ENCODE data around the gene CORO1C.

CORO1C gene

DNA sequence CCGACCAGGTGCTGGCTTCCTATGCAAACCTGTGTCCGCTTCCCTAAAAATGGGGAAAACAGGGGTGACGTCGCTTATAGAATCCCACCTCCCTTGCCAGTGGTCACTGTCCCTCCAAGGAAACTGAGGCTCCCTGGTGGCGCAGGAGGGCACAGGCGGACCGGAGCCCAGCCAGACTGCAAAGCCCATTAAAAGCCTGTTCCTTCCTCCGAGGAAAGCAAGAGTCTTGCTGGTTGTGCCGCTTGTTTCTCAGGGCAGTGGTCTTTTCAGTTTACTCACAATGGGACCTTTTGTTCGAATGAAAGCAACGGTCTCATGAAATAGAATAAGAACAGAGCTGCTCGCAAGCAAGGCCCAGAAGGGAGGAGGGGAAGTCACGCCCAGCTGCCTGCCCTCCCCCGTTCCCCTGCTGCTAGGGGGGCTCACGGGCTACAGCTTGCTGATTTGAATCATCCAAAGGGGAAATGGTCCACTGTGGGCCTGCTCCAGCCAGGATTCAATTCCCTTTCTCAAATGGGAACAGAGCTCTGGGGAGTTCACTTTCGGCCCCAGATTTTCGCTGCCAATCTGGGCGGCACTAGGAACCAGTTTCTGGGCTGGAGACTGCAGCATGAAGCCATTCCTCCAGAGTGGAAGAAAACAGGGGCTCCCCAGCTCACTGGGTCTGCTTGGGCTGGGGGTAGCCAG is 93.0 kb downstream of the CORO1C start:
- Histone ChIP-seq H2BK5ac (ENCODE audit: low read depth, low read length, poor library complexity) (peak overlapping the region; percentile 18), H2BK12ac (ENCODE audit: low read length) (peak overlapping the region; percentile 66), H3K36me3 (ENCODE audit: control insufficient read depth in 1 of 2, insufficient read depth in 2 of 2, low read length in 2 of 2) (peaks cover 3 to 7% of the 10 kb centered on the region in 2 experiments), H3K9ac (ENCODE audit: low read length) (no peak overlapping the region), H2BK120ac (ENCODE audit: insufficient read depth, low read length, poor library complexity) (peak overlapping the region; percentile 34), H3K4me3 (ENCODE audit: low read depth, low read length) (no peak overlapping the region), H3K27me3 (ENCODE audit: insufficient read depth, low read length) (no peaks in the 10 kb centered on the region), H3K9me3 (ENCODE audit: insufficient read depth, low read depth, low read length) (no peaks in the 10 kb centered on the region), H3K79me1 (ENCODE audit: low read length) (peaks cover 22% of the 10 kb centered on the region), H3K4me1 (ENCODE audit: control insufficient read depth in 1 of 2, insufficient read depth in 2 of 2, low read length in 2 of 2) (peaks cover 30 to 50% of the 10 kb centered on the region in 2 experiments), H3K27ac (ENCODE audit: low read depth, low read length) (peak overlapping the region; percentile 86), H4K91ac (ENCODE audit: low read depth, low read length) (peak overlapping the region; percentile 87), H2AFZ (ENCODE audit: insufficient read depth, low read length, poor library complexity) (peak overlapping the region; percentile 57), H3K18ac (ENCODE audit: low read length) (peak overlapping the region; percentile 83), H3K14ac (ENCODE audit: low read length) (peak overlapping the region; percentile 68), H3K4me2 (ENCODE audit: low read length) (no peak overlapping the region), H3K23ac (ENCODE audit: low read length) (no peak overlapping the region), H4K12ac (ENCODE audit: low read depth, low read length) (peak overlapping the region; percentile 72), H3K79me2 (ENCODE audit: control insufficient read depth, insufficient read depth, low read length, poor library complexity) (no peaks in the 10 kb centered on the region), H4K8ac (ENCODE audit: low read depth, low read length) (peak overlapping the region; percentile 75), H2AK5ac (ENCODE audit: low read length) (peak overlapping the region; percentile 77), H3K4ac (ENCODE audit: low read depth, low read length) (peak overlapping the region; percentile 71)
- WGBS (ENCODE audit: extremely low coverage, insufficient coverage, insufficient read length): no CpG with 5 or more reads among the region's 18 CpGs
- DNase-seq: no peak

DNA sequence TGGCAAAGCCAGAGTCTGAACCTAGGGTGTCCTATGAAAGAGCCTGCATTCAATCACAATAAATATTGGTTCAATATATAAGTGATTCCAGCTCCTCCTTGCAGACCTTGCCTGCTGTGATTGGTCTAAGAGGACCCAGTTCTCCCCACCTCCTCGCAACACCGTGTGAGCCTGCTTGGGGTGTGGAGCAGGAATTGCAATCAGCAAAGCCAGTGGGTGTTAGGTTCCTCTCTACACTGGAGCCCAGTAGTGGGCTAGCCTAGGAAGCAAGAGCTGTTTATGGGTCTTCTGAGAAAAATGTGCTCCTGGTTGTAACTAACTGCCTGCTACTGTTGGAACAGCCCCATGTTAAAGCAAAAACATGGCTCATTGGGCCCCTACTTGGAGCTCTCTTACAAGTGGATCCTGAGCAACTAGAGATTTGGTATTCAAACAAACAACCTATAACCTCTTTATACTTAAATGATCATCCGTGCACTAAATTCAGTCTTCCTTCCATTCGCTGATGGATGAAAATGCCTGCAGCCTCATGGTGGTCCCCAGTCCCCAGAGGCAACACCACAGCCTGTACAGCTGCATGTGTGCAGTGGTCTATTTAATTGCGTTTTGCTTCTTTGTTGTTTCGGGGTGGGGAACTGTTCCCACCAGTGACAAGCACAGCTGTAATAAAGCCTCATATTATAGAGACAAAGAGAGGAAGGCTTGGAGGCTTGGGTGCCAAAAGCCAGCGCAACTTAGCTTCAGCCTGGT is 93.9 kb downstream of the CORO1C start:
- peaks cover 22% of the 10 kb centered on the region for H3K79me1 ChIP-seq (ENCODE audit: low read length)
- no peak overlapping the region for H4K8ac ChIP-seq (ENCODE audit: low read depth, low read length)
- peak overlapping the region; percentile 46 for H2BK12ac ChIP-seq (ENCODE audit: low read length)
- H3K23ac ChIP-seq (ENCODE audit: low read length): no peak overlapping the region
- no peak overlapping the region for H3K4me3 ChIP-seq (ENCODE audit: low read depth, low read length)
- H3K27ac ChIP-seq (ENCODE audit: low read depth, low read length): no peak overlapping the region
- no CpG with 5 or more reads among the region's 7 CpGs for WGBS (ENCODE audit: extremely low coverage, insufficient coverage, insufficient read length)
- H3K79me2 ChIP-seq (ENCODE audit: control insufficient read depth, insufficient read depth, low read length, poor library complexity): no peaks in the 10 kb centered on the region
- H3K4ac ChIP-seq (ENCODE audit: low read depth, low read length): no peak overlapping the region
- peaks cover 29 to 50% of the 10 kb centered on the region in 2 experiments for H3K4me1 ChIP-seq (ENCODE audit: control insufficient read depth in 1 of 2, insufficient read depth in 2 of 2, low read length in 2 of 2)
- H4K12ac ChIP-seq (ENCODE audit: low read depth, low read length): no peak overlapping the region
- H2BK5ac ChIP-seq (ENCODE audit: low read depth, low read length, poor library complexity): no peak overlapping the region
- H3K9me3 ChIP-seq (ENCODE audit: insufficient read depth, low read depth, low read length): no peaks in the 10 kb centered on the region
- peak overlapping the region; percentile 28 for H3K14ac ChIP-seq (ENCODE audit: low read length)
- H3K9ac ChIP-seq (ENCODE audit: low read length): no peak overlapping the region
- H2AFZ ChIP-seq (ENCODE audit: insufficient read depth, low read length, poor library complexity): no peak overlapping the region
- no peak overlapping the region for H3K18ac ChIP-seq (ENCODE audit: low read length)
- no peak for DNase-seq
- peak overlapping the region; percentile 60 for H4K91ac ChIP-seq (ENCODE audit: low read depth, low read length)
- peaks cover 1 to 5% of the 10 kb centered on the region in 2 experiments for H3K36me3 ChIP-seq (ENCODE audit: control insufficient read depth in 1 of 2, insufficient read depth in 2 of 2, low read length in 2 of 2)
- H2AK5ac ChIP-seq (ENCODE audit: low read length): no peak overlapping the region
- H2BK120ac ChIP-seq (ENCODE audit: insufficient read depth, low read length, poor library complexity): peak overlapping the region; percentile 30
- no peaks in the 10 kb centered on the region for H3K27me3 ChIP-seq (ENCODE audit: insufficient read depth, low read length)
- H3K4me2 ChIP-seq (ENCODE audit: low read length): no peak overlapping the region

DNA sequence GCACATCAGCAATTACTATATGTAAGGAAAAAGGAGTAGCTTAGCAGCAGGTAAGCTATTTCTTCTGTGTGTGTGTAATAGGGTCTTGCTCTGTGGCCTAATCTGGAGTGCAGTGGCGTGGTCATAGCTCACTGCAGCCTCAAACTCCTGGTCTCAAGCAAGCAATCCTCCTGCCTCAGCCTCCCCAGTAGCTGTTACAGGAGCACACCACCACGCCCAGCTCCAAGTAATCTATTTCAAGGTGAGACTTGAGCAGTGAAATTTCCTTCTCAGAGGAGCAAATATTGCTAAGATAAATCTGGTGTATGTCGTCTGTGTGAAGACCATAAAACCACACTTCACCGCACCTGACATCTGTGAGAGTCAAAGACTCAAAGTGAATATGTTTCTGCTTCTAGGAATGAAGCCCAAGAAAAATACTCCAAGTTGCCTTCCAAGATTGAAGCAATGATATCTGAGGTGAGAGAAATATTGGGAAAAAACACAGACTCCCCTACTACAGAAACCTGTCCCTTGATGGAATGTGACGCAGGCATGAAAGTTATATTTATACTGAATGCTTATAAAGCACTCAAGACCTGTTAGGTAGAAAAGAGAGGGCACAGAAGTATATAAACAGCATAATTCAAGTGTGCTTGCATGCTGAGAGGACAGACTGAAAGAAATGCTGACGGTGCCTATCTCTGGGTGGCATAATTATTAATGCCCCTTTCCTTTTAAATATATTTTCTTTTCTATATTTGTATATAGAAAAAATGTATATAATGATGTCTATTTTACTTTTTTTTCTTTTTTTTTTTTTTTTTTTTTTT is 95.1 kb downstream of the CORO1C start:
- Histone ChIP-seq H3K9me3 (ENCODE audit: insufficient read depth, low read depth, low read length) (no peaks in the 10 kb centered on the region), H2BK120ac (ENCODE audit: insufficient read depth, low read length, poor library complexity) (peak overlapping the region; percentile 42), H4K91ac (ENCODE audit: low read depth, low read length) (peak overlapping the region; percentile 71), H3K27me3 (ENCODE audit: insufficient read depth, low read length) (no peaks in the 10 kb centered on the region), H3K4me1 (ENCODE audit: control insufficient read depth in 1 of 2, insufficient read depth in 2 of 2, low read length in 2 of 2) (peaks cover 23 to 43% of the 10 kb centered on the region in 2 experiments), H2AFZ (ENCODE audit: insufficient read depth, low read length, poor library complexity) (no peak overlapping the region), H3K27ac (ENCODE audit: low read depth, low read length) (peak overlapping the region; percentile 41), H3K36me3 (ENCODE audit: control insufficient read depth in 1 of 2, insufficient read depth in 2 of 2, low read length in 2 of 2) (no peaks in the 10 kb centered on the region), H2BK12ac (ENCODE audit: low read length) (peak overlapping the region; percentile 54), H3K79me1 (ENCODE audit: low read length) (peaks cover 24% of the 10 kb centered on the region), H3K23ac (ENCODE audit: low read length) (no peak overlapping the region), H3K18ac (ENCODE audit: low read length) (no peak overlapping the region), H3K79me2 (ENCODE audit: control insufficient read depth, insufficient read depth, low read length, poor library complexity) (no peaks in the 10 kb centered on the region), H3K9ac (ENCODE audit: low read length) (no peak overlapping the region), H4K12ac (ENCODE audit: low read depth, low read length) (no peak overlapping the region), H3K4ac (ENCODE audit: low read depth, low read length) (peak overlapping the region; percentile 25), H4K8ac (ENCODE audit: low read depth, low read length) (peak overlapping the region; percentile 47), H3K4me2 (ENCODE audit: low read length) (no peak overlapping the region), H3K14ac (ENCODE audit: low read length) (no peak overlapping the region), H2BK5ac (ENCODE audit: low read depth, low read length, poor library complexity) (no peak overlapping the region), H2AK5ac (ENCODE audit: low read length) (no peak overlapping the region), H3K4me3 (ENCODE audit: low read depth, low read length) (no peak overlapping the region)
- no CpG with 5 or more reads among the region's 6 CpGs for WGBS (ENCODE audit: extremely low coverage, insufficient coverage, insufficient read length)
- DNase-seq: no peak

DNA sequence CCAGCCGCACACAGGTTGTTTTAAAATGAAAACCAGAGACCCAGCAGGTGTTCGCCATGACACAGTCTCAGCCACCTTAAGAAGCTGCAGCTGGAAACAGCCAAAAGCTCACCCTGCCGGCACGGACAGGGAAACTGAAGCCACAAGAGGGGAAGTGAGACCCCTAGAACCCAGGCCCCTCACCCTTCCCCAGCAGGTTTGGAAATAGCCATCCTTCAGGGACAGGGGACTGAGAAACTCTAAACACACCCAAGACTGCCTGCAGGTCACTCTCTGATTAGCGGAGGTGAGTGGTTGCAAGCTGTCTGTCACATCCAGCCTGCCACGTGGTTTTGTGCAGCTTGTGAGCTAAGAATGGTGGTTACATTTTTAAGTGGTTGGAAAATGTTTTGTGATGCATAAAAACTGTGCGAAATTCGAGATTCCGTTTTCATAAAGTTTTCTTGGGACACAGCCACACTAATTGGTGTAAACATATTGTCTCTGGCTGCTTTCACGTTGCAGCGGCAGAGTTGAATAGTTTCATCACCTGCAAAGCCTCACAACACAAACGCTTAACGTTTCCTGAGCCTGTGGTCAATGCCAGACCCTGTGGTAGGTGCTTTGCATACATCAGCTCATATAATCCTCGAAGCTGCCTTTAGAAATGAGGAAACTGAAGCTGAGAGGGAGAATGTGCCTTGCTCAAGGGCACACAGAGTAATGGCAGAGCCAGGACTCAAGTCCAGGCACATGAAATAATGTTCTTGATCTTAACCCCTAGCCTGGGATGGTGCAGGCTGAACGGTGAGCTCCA is 95.9 kb downstream of the CORO1C start:
- no peak overlapping the region for H3K4me3 ChIP-seq (ENCODE audit: low read depth, low read length)
- no peaks in the 10 kb centered on the region for H3K79me2 ChIP-seq (ENCODE audit: control insufficient read depth, insufficient read depth, low read length, poor library complexity)
- no peak for DNase-seq
- no peak overlapping the region for H2BK5ac ChIP-seq (ENCODE audit: low read depth, low read length, poor library complexity)
- peaks cover 28 to 48% of the 10 kb centered on the region in 2 experiments for H3K4me1 ChIP-seq (ENCODE audit: control insufficient read depth in 1 of 2, insufficient read depth in 2 of 2, low read length in 2 of 2)
- WGBS (ENCODE audit: extremely low coverage, insufficient coverage, insufficient read length): no CpG with 5 or more reads among the region's 15 CpGs
- H4K12ac ChIP-seq (ENCODE audit: low read depth, low read length): no peak overlapping the region
- no peak overlapping the region for H3K18ac ChIP-seq (ENCODE audit: low read length)
- H4K91ac ChIP-seq (ENCODE audit: low read depth, low read length): peak overlapping the region; percentile 20
- H3K4me2 ChIP-seq (ENCODE audit: low read length): no peak overlapping the region
- no peak overlapping the region for H3K14ac ChIP-seq (ENCODE audit: low read length)
- H3K23ac ChIP-seq (ENCODE audit: low read length): no peak overlapping the region
- no peak overlapping the region for H2BK12ac ChIP-seq (ENCODE audit: low read length)
- no peak overlapping the region for H3K4ac ChIP-seq (ENCODE audit: low read depth, low read length)
- no peaks in the 10 kb centered on the region for H3K36me3 ChIP-seq (ENCODE audit: control insufficient read depth in 1 of 2, insufficient read depth in 2 of 2, low read length in 2 of 2)
- no peak overlapping the region for H2AK5ac ChIP-seq (ENCODE audit: low read length)
- H2AFZ ChIP-seq (ENCODE audit: insufficient read depth, low read length, poor library complexity): no peak overlapping the region
- no peak overlapping the region for H3K9ac ChIP-seq (ENCODE audit: low read length)
- no peaks in the 10 kb centered on the region for H3K27me3 ChIP-seq (ENCODE audit: insufficient read depth, low read length)
- H4K8ac ChIP-seq (ENCODE audit: low read depth, low read length): peak overlapping the region; percentile 47
- peak overlapping the region; percentile 42 for H2BK120ac ChIP-seq (ENCODE audit: insufficient read depth, low read length, poor library complexity)
- H3K27ac ChIP-seq (ENCODE audit: low read depth, low read length): peak overlapping the region; percentile 41
- H3K9me3 ChIP-seq (ENCODE audit: insufficient read depth, low read depth, low read length): no peaks in the 10 kb centered on the region
- H3K79me1 ChIP-seq (ENCODE audit: low read length): peaks cover 30% of the 10 kb centered on the region
